ENCODE results near the gene ZYX.

The ZYX gene

GRCh38 chr7:143380646-143381426, at the start of gene ZYX:
TSS of gene ZYX (plus strand) at chr7:143381345. CDS start at chr7:143381572, 227 bp downstream.
- peak; percentile 52 to 94 (median 84) for DNase-seq

DNA sequence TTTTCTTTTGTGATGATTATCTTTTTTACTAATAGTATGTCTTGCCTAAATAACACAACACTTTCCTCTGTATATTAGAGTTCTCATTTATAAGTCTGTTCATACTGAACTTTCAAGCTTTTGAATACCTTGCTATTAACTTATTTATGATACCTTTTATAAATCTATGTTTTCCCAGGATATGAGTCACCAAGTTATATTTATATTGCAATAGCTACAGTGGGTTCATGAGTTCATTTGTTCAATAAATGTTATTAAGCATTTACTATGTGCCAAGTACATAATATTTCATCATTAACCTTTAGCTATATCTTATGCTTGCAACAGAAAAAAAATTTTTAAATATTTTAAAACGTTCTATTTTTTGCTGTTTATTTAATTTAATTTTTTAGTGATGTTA, 46.9 kb upstream of the ZYX start:
- no peak for DNase-seq

GRCh38 chr7:143337216-143337615, 43.9 kb upstream of the ZYX start:
- DNase-seq, result no peak

DNA sequence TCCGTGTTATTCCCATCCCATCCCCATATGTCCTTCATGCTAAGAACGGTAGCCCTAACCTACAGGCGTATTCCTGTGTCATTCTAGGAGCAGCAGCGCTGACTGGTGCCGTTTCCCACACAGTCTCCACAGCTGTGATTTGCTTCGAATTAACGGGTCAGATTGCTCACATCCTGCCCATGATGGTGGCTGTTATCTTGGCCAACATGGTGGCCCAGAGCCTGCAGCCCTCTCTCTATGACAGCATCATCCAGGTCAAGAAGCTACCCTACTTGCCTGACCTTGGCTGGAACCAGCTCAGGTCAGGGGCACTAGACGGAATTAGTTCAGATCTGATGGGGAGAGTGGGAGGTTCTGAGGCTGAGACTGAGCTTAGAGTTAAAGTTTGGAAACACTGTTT, 39.3 kb upstream of the ZYX start:
- DNase-seq, result no peak

- no peak for DNase-seq
Measured at GRCh38 chr7:143343596-143343995, 37.5 kb upstream of the ZYX start.

GRCh38 chr7:143345428-143345900, 35.7 kb upstream of the ZYX start:
- DNase-seq, result no peak

- no peak for DNase-seq
Measured at GRCh38 chr7:143346018-143346417, 35.1 kb upstream of the ZYX start.

DNA sequence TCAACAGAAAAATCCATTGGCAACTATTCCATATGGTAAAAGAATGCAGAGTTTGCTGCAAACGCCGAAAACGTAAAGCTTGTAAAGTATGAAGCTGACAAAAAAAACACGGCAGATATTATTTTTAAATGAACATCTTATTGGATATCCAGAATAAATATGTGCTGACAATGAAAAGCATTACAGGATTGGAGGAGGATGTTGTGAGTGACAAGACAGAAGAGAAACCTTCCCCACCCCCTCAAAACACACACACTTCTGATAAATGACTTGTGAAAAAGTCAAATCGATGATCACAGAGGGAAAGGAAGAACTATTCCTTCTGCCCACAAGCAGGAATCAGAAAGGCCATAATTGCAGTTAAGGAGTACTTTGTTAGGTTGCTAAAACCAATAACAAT, 33.2 kb upstream of the ZYX start:
- DNase-seq, result no peak

DNA sequence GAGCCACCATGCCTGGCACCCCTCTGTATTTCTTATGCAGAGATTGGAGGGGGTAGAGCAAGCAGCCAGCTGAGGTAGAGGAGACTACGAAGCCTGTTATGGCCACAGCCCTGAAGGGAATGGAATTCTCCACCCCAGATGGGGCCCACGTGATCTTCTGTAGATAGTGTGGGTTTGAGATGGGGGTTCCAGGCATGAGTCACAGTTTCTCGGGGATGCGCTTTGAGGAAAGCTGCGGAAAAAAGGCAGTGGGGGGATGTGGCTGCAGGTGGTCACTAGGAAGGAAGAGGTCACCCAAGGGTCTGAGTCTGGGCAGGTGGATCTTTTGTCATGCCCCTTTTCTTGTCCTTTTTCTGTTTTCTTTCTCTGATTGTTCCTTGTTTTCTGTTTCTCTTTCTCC, 30.1 kb upstream of the ZYX start:
- DNase-seq, result no peak

GRCh38 chr7:143351574-143351973, 29.6 kb upstream of the ZYX start:
- no peak for DNase-seq

- peak in 1 of 14 donors; percentile 12 for DNase-seq
Measured at GRCh38 chr7:143352531-143353002, 28.6 kb upstream of the ZYX start.

DNA sequence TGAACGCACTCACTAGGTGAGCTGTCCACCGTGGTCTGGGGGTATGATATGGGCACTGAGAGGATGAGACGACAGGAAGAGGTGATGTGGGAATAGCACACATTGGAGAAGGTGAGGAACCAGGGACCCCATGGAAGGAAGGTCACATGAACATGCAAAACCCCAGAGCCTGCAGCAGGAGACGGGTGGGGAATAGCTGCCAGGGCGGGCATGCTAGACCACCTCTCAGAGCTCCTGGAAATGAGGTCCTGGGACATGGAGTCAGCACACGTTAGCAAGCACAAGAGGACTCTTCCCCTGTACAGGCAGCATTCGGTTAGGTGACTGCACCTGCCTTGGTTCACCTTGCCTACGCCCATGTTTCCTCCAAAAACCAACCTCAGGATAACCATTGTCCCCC, 26.8 kb upstream of the ZYX start:
- DNase-seq, result no peak

- DNase-seq, result no peak
Measured at GRCh38 chr7:143354965-143355364, 26.2 kb upstream of the ZYX start.

GRCh38 chr7:143355450-143356385, 25.4 kb upstream of the ZYX start:
- DNase-seq, result no peak

DNA sequence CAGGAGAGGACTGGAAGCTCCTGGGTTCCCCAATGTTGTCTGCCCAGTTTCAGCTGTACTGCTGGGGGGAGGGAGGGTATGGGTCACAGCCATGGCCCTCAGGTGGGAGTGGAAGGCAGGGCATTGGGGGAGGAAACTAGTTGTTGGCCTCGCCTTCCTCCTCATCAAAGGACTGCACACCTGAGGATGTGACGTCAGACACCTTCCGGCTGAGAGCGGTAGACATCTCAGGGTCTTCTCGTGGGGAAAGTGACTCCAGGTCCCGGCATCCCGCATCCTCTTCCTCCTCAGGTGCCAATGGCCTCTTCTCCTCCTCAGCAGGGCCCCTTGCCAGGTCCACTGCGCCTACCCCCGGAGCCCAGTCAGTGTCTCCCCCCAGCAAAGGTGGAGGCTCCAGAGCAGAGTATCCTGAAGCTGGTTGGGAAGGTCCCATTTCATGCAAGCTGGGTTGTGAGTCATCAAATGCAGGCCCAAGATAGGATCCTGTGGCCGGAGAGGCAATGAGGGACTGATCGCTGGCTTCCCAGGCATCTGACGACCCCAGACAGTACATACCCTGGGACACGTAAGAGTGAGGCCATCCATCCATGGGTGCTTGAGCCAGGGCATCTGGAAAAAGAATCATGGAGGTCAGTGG, 24.6 kb upstream of the ZYX start:
- DNase-seq, result no peak

- no peak for DNase-seq
Measured at GRCh38 chr7:143358626-143359025, 22.5 kb upstream of the ZYX start.

DNA sequence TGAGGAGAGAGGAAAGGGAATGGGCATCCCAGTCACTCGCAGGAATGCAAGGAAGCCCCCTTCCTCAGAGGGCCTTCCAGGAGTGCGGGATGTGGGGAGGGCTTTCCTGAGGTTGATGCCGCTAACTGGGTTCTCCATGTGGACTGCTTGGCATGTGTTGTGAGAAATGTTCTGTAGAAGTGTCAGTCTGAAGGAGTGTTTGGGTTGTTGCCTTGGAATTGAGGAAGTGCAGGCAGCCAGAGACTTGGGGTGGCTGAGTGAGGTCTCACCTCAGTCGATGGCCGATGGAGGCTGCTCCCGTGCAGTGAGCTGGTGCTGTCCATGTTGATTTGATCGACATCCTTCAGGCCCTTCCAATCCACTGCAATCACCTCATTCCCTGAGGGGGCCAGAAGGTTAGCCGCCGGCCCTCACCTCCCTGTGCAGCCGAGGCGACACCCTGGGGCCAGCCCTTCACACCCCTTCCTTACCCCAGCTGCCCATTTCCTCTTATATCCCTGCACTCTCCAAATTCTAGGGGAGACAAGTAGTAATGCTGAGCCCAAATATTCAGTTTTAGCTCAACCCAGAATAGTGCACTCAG, 21.3 kb upstream of the ZYX start:
- no peak for DNase-seq

- peak in 7 of 14 donors; percentile 38 to 71 (median 53) for DNase-seq
Measured at GRCh38 chr7:143360788-143361551, 20.2 kb upstream of the ZYX start.

DNA sequence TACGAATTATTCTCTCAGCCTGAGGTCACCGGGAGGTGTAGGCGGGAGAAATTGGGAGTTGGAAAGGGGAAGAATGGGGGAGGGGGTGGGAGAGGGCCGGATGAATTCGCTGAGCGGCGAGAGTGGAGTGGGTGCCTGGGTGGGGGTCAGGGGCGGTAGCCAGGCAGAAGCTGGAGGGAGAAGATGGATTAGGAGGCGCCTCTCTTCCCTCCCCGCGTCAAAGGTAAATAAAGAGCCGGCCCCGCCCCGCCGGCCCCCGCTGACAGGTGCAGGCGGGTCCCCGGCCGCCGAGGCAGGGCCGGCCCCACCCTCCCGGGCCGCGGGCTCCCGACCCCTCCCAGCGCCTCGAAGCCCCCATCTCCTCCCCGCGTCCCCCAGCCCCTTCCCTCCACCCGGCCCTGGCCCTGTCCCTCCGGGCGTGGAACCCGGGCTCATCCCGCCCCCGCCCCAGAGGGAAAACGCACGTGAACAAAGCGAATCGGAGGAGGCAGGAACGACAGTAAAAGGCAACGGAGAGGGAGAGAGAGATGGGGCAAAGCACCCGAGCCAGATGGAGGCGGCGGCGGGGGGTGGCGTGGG, 19.5 kb upstream of the ZYX start:
- peak in 1 of 14 donors; percentile 70 for DNase-seq

GRCh38 chr7:143362131-143363015, 18.8 kb upstream of the ZYX start, which contains the start of gene FAM131B:
TSS of gene FAM131B (minus strand) at chr7:143362713. CDS start at chr7:143362603, 110 bp downstream.
- peak in 7 of 14 donors; percentile 43 to 71 (median 59) for DNase-seq
